Parathyroid adenoma (tissue), 2 donors: ENCODE measurements around the gene UBTD2.

Experiments used
- H2AFZ ChIP-seq: fragments of 300-600 bp; sonication (generic); one replicate; pipeline ENCODE4 v1.7.0; 2017; ENCODE audit warnings: antibody characterized with exemption, mild to moderate bottlenecking
- H3K27ac ChIP-seq: fragments of 300-600 bp; sonication (generic); one replicate; pipeline ENCODE4 v1.7.0; 2017
- H3K27me3 ChIP-seq: fragments of 300-600 bp; sonication (generic); one replicate; pipeline ENCODE4 v1.7.0; 2017; ENCODE audit warnings: low read length; ENCODE audit not compliant: control insufficient read depth, insufficient read depth
- H3K36me3 ChIP-seq: fragments of 300-600 bp; sonication (generic); one replicate; pipeline ENCODE4 v1.7.0; 2017; ENCODE audit warnings: low read length; ENCODE audit not compliant: control insufficient read depth, insufficient read depth
- H3K4me1 ChIP-seq: fragments of 300-600 bp; sonication (generic); one replicate; pipeline ENCODE4 v1.7.0; 2017; ENCODE audit warnings: control low read depth
- H3K4me2 ChIP-seq: fragments of 300-600 bp; sonication (generic); one replicate; pipeline ENCODE4 v1.7.0; 2017; ENCODE audit warnings: low read length
- H3K4me3 ChIP-seq: fragments of 300-600 bp; sonication (generic); one replicate; pipeline ENCODE4 v1.7.0; 2017; ENCODE audit warnings: low read depth, low read length
- H3K79me2 ChIP-seq: fragments of 300-600 bp; sonication (generic); one replicate; pipeline ENCODE4 v1.7.0; 2017; ENCODE audit warnings: control low read depth
- H3K9ac ChIP-seq: fragments of 300-600 bp; sonication (generic); one replicate; pipeline ENCODE4 v1.7.0; 2017; ENCODE audit warnings: mild to moderate bottlenecking
- H3K9me3 ChIP-seq: fragments of 300-600 bp; sonication (generic); one replicate; pipeline ENCODE4 v1.7.0; 2017; ENCODE audit warnings: low read length; ENCODE audit not compliant: control insufficient read depth
- CTCF ChIP-seq: fragments of 300-600 bp; sonication (generic); IDR thresholded peaks from one replicate; pipeline ENCODE4 v1.7.0; 2017; ENCODE audit warnings: antibody characterized with exemption, mild to moderate bottlenecking
- donor health status: primary hyperparathyroidism.

UBTD2 gene

GRCh38 chr5:172193872-172194271 is 89.7 kb downstream of the UBTD2 start, which contains the start of gene EFCAB9:
TSS of gene EFCAB9 (plus strand) at chr5:172194172. CDS start at chr5:172194173, 1 bp downstream.
- H3K9ac ChIP-seq: no peak within 1 kb of the TSS
- H3K4me2 ChIP-seq: no peak within 1 kb of the TSS
- H3K27ac ChIP-seq: no peak within 1 kb of the TSS
- H3K9me3 ChIP-seq: no peaks in the 10 kb centered on the region
- no peak within 1 kb of the TSS for H2AFZ ChIP-seq
- no peaks in the 10 kb centered on the region for H3K4me1 ChIP-seq
- no peaks in the 10 kb centered on the region for H3K36me3 ChIP-seq
- H3K27me3 ChIP-seq: no peaks in the 10 kb centered on the region
- no peak for TF ChIP-seq CTCF
- H3K79me2 ChIP-seq: no peaks in the 10 kb centered on the region
- no peak within 1 kb of the TSS for H3K4me3 ChIP-seq

- Histone ChIP-seq H3K4me1 (no peaks in the 10 kb centered on the region), H3K27ac (no peak overlapping the region), H3K4me3 (no peak overlapping the region), H3K9ac (no peak overlapping the region), H3K36me3 (no peaks in the 10 kb centered on the region), H3K27me3 (no peaks in the 10 kb centered on the region), H3K4me2 (no peak overlapping the region), H2AFZ (peak overlapping the region; percentile 43), H3K9me3 (no peaks in the 10 kb centered on the region), H3K79me2 (no peaks in the 10 kb centered on the region)
- TF ChIP-seq CTCF: no peak
These were observed 93.8 kb downstream of the UBTD2 start for GRCh38 chr5:172189693-172190296.

- Histone ChIP-seq H3K27me3 (no peaks in the 10 kb centered on the region), H2AFZ (peak overlapping the region; percentile 99), H3K4me3 (no peak overlapping the region), H3K4me1 (no peaks in the 10 kb centered on the region), H3K9me3 (no peaks in the 10 kb centered on the region), H3K4me2 (peak overlapping the region; percentile 82), H3K79me2 (no peaks in the 10 kb centered on the region), H3K9ac (no peak overlapping the region), H3K36me3 (no peaks in the 10 kb centered on the region), H3K27ac (peak overlapping the region; percentile 18)
- no peak for TF ChIP-seq CTCF
These were observed 94.5 kb downstream of the UBTD2 start for GRCh38 chr5:172188893-172189692.

- peak within 1 kb of the TSS; percentile 35 for H3K9ac ChIP-seq
- no peaks in the 10 kb centered on the region for H3K4me1 ChIP-seq
- no peaks in the 10 kb centered on the region for H3K79me2 ChIP-seq
- H3K9me3 ChIP-seq: no peaks in the 10 kb centered on the region
- peak within 1 kb of the TSS; percentile 99 for H2AFZ ChIP-seq
- H3K27me3 ChIP-seq: no peaks in the 10 kb centered on the region
- peak within 1 kb of the TSS; percentile 70 for H3K4me3 ChIP-seq
- TF ChIP-seq CTCF: peak; percentile 90
- H3K36me3 ChIP-seq: no peaks in the 10 kb centered on the region
- H3K4me2 ChIP-seq: peak within 1 kb of the TSS; percentile 82
- peak within 1 kb of the TSS; percentile 68 for H3K27ac ChIP-seq
These were observed 95.3 kb downstream of the UBTD2 start, which contains the start of gene STK10 for GRCh38 chr5:172188033-172188892. TSS of gene STK10 (minus strand) at chr5:172188224. CDS start at chr5:172188042, 182 bp downstream.
